OCI-LY7 (cell line): Measurements from ENCODE around the gene MICALL2. TPM values are rescaled to one million over a fixed set of nuclear protein-coding genes. Genes with fewer than 3 reads are reported as not detected.

Experiments used
- BruUV-seq: library from RNA; stranded (reverse); fragments of 400-500 nt; replicated peaks from 2 replicates; lab custom pipeline; 2021; lab: Mats Ljungman, UMichigan
- CTCF ChIA-PET: fragments of 300-600 bp; sonication (Branson Sonifier 250); formaldehyde crosslinking; loops from one replicate; lab custom pipeline; 2022; ENCODE audit warnings: antibody characterized with exemption; ENCODE audit not compliant: unreplicated experiment; lab: Charles Lee
- POLR2A ChIA-PET: fragments of 300-600 bp; sonication (Branson Sonifier 250); formaldehyde crosslinking; loops from one replicate; lab custom pipeline; 2022; ENCODE audit warnings: antibody characterized with exemption; lab: Charles Lee
- DNase-seq: peaks from one replicate; pipeline ENCODE4 v3.0.0-alpha.2; 2015; ENCODE audit warnings: low spot score
- H2AFZ ChIP-seq: fragments of 200-600 bp; sonication (generic), shearing (Covaris generic); 2 replicates; pipeline ENCODE4 v1.6.1; 2014; ENCODE audit warnings: mild to moderate bottlenecking, antibody characterized with exemption, low read length, moderate library complexity
- H3K27ac ChIP-seq: fragments of 200-600 bp; sonication (generic); 2 replicates; pipeline ENCODE4 v1.5.1; 2014; ENCODE audit warnings: mixed run types, low read depth, mild to moderate bottlenecking, moderate library complexity, low read length, inconsistent platforms; ENCODE audit not compliant: poor library complexity, severe bottlenecking
- H3K36me3 ChIP-seq: fragments of 200-600 bp; sonication (generic); 2 replicates; pipeline ENCODE4 v1.6.1; 2014; ENCODE audit warnings: mild to moderate bottlenecking, antibody characterized with exemption, low read length, moderate library complexity, mixed read lengths; ENCODE audit not compliant: insufficient read depth
- H3K4me1 ChIP-seq: fragments of 200-600 bp; sonication (generic); 2 replicates; pipeline ENCODE4 v1.5.1; 2014; ENCODE audit warnings: mild to moderate bottlenecking, low read length; ENCODE audit not compliant: insufficient read depth, poor library complexity, severe bottlenecking
- H3K4me2 ChIP-seq: fragments of 200-600 bp; sonication (generic); 2 replicates; pipeline ENCODE4 v1.6.1; 2014; ENCODE audit warnings: mild to moderate bottlenecking, low read length
- H3K4me3 ChIP-seq: fragments of 200-600 bp; sonication (generic); 2 replicates; pipeline ENCODE4 v1.5.1; 2014; ENCODE audit warnings: mild to moderate bottlenecking, low read depth, low read length; ENCODE audit not compliant: poor library complexity, severe bottlenecking
- H3K79me2 ChIP-seq: fragments of 200-600 bp; sonication (generic); 2 replicates; pipeline ENCODE4 v1.6.1; 2016; ENCODE audit warnings: low read depth, mild to moderate bottlenecking, low read length, moderate library complexity, mixed read lengths; ENCODE audit not compliant: insufficient read depth
- H3K9me2 ChIP-seq: fragments of 200-600 bp; sonication (generic); 2 replicates; pipeline ENCODE4 v1.6.1; 2016; ENCODE audit warnings: mild to moderate bottlenecking, low read length, mixed read lengths; ENCODE audit not compliant: insufficient read depth
- H3K9me3 ChIP-seq: fragments of 200-600 bp; sonication (generic); 2 replicates; pipeline ENCODE4 v1.6.1; 2014; ENCODE audit warnings: mild to moderate bottlenecking, mixed run types, low read length, mixed read lengths
- H4K20me1 ChIP-seq: fragments of 200-600 bp; sonication (generic); 2 replicates; pipeline ENCODE4 v1.6.1; 2014; ENCODE audit warnings: mild to moderate bottlenecking, antibody characterized with exemption, low read length, moderate library complexity, mixed read lengths; ENCODE audit not compliant: insufficient read depth
- EZH2phosphoT487 ChIP-seq: fragments of 200-600 bp; sonication (generic); IDR thresholded peaks from 2 replicates; pipeline ENCODE4 v1.6.1; 2018; ENCODE audit warnings: low read depth, borderline replicate concordance, mild to moderate bottlenecking, mixed run types, antibody characterized with exemption, low read length, moderate library complexity, mixed read lengths
- intact Hi-C: fragments of 100-400 bp; cut with micrococcal nuclease; formaldehyde crosslinking; loops from one replicate; pipeline ENCODE4 v1.10.0; 2022; ENCODE audit not compliant: unreplicated experiment
- total RNA-seq, 2 experiments: library from RNA; depleted of rRNA in 1 of 2; stranded (reverse); fragments of >200 nt in 1 of 2; shearing (Covaris generic) in 1 of 2; gene quantifications; 2 replicates each; pipeline ENCODE4 v1.2.3, GENCODE V29; 2014 to 2022
- TF ChIP-seq, protein P1 (sequence below): fragments of 200-600 bp; sonication (generic); conservative IDR thresholded peaks from 2 replicates; pipeline ENCODE4 v1.5.1; 2014; ENCODE audit warnings: mild to moderate bottlenecking, antibody characterized with exemption, low read length, moderate library complexity, mixed read lengths

The MICALL2 gene
- total RNA-seq, 2 experiments from 2014 or later, result 1.4 to 4.5 TPM

DNA sequence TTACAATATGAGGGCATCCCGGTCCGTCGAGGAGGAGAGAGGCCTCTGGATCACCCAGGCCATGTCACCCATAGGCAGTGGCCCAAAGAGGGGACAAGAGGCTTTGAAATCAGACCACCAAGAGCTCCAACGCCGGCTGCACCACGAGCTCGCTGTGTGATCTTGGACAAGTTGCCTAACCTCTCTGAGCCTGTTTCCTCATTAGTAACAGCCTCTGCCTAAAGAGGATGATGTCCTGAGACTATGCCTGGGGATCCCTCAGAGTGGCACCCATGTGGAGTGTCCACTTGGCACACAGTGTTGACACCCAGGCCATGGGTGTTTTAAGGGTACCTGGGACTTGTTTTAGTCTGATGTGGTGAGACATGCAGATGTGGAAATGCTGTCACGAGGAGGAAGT, 50.8 kb downstream of the MICALL2 start:
- POLR2A ChIA-PET, result no interaction called here
- Histone ChIP-seq H3K27ac (no peak overlapping the region), H4K20me1 (no peaks in the 10 kb centered on the region), H3K79me2 (no peaks in the 10 kb centered on the region), H3K4me1 (peaks cover 3% of the 10 kb centered on the region), H3K9me3 (no peaks in the 10 kb centered on the region), H2AFZ (no peak overlapping the region), H3K4me3 (no peak overlapping the region), H3K4me2 (no peak overlapping the region), H3K36me3 (no peaks in the 10 kb centered on the region), H3K9me2 (no peaks in the 10 kb centered on the region)
- intact Hi-C loops, result no loop called here
- CTCF ChIA-PET, result no interaction called here
- no peak for DNase-seq
- no TSS peak for BruUV-seq
- TF ChIP-seq, protein P1, sequence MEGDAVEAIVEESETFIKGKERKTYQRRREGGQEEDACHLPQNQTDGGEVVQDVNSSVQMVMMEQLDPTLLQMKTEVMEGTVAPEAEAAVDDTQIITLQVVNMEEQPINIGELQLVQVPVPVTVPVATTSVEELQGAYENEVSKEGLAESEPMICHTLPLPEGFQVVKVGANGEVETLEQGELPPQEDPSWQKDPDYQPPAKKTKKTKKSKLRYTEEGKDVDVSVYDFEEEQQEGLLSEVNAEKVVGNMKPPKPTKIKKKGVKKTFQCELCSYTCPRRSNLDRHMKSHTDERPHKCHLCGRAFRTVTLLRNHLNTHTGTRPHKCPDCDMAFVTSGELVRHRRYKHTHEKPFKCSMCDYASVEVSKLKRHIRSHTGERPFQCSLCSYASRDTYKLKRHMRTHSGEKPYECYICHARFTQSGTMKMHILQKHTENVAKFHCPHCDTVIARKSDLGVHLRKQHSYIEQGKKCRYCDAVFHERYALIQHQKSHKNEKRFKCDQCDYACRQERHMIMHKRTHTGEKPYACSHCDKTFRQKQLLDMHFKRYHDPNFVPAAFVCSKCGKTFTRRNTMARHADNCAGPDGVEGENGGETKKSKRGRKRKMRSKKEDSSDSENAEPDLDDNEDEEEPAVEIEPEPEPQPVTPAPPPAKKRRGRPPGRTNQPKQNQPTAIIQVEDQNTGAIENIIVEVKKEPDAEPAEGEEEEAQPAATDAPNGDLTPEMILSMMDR, result no peak
- no peak for TF ChIP-seq EZH2phosphoT487

DNA sequence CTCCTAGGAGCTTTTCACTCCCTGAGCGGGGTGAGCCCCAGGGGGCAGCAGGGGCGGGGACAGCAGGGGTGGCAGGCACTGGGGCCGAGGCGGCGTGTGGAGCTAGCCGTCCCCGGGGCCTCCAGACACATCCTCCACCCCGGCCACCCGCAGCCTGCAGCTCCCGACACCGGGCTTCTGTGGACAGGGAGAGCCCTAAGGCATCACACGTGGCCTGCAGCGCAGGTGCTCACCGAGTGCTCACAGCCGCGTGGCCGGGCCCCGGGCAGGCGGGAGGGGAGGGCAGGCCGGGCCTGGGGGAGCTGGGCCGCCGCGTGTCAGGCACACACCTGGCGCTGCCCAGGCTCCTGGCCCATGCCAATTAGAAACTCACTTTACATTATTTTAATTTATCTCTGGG, 51.4 kb downstream of the MICALL2 start:
- POLR2A ChIA-PET, result no interaction called here

DNA sequence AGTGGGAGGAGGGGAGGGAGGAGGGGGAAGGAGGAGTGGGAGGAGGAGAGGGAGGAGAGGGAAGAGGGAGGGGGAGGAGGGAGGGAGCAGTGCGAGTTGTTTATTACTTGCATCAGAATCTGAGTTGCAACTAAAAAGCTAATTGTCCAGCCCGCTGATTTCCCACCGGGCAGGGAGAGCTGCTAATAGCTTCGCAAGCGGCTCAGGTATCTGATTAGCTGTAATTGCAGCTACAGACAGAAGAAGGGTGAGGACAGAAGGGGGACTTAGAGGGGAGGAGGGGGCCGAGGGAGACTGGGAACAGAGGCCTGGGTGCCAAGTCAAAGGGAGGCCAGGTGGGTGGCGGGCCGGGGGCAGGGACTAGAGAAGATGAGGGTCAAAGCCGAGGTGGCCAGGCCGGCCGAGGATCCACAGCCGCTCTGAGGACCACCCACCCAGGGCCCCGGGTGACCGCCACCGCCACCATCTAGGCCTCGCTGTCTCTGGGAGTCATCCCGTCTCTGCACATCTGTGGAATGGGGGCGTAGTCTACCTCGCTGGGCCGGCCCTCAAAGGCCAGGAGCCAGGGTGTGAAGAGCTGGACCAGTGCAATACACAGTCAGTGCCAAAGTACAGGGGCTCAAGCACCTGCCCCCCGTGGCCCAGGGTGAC, 54.2 kb downstream of the MICALL2 start:
- no TSS peak for BruUV-seq
- H3K27ac ChIP-seq, result no peak overlapping the region
- CTCF ChIA-PET, result interaction anchor here (0.5 kb wide), 1 partner anchor 998 kb away, joined by 3 read pairs; no protein-coding TSS in a partner anchor

More for the DNA sequence above, 51.4 kb downstream of the MICALL2 start:
- Histone ChIP-seq H3K27ac (no peak overlapping the region), H3K4me1 (no peaks in the 10 kb centered on the region), H3K79me2 (no peaks in the 10 kb centered on the region), H3K9me2 (no peaks in the 10 kb centered on the region), H3K4me2 (no peak overlapping the region), H3K9me3 (no peaks in the 10 kb centered on the region), H4K20me1 (no peaks in the 10 kb centered on the region), H3K36me3 (no peaks in the 10 kb centered on the region), H3K4me3 (no peak overlapping the region), H2AFZ (no peak overlapping the region)
- CTCF ChIA-PET, result no interaction called here
- intact Hi-C loops, result no loop called here
- no peak for DNase-seq
- no TSS peak for BruUV-seq
- no peak for TF ChIP-seq EZH2phosphoT487
- TF ChIP-seq, protein P1, result no peak

More for the DNA sequence above, 54.2 kb downstream of the MICALL2 start:
- no peaks in the 10 kb centered on the region for H4K20me1 ChIP-seq
- intact Hi-C loops, result no loop called here
- no peak overlapping the region for H3K4me3 ChIP-seq
- H3K4me2 ChIP-seq, result no peak overlapping the region
- H2AFZ ChIP-seq, result no peak overlapping the region
- no peaks in the 10 kb centered on the region for H3K9me2 ChIP-seq
- H3K4me1 ChIP-seq, result no peaks in the 10 kb centered on the region
- no peaks in the 10 kb centered on the region for H3K9me3 ChIP-seq
- H3K36me3 ChIP-seq, result no peaks in the 10 kb centered on the region
- DNase-seq, result no peak
- TF ChIP-seq EZH2phosphoT487, result no peak
- TF ChIP-seq, protein P1, result no peak
- POLR2A ChIA-PET, result no interaction called here
- no peaks in the 10 kb centered on the region for H3K79me2 ChIP-seq
